Measurements from ENCODE around the gene ANGPTL8.

Gene ANGPTL8

DNA sequence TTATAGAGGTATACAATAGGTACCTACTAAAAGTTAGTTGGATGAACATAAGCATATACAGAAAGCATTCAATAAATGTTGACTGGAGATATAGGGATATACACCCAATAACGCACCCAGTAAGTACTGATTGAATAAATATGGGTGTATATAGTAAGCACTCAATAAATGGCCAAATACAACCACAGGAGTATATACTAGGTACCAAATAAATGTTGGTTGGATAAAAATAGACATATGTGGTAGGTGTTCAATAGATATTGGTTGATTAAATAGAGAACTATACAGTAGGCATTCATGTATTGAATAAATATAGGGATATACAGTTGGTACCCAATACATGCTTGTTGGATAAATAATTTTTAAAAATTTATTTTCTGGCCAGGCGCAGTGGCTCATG is 9.4 kb downstream of the ANGPTL8 start:
- Histone ChIP-seq H3K79me2 (ENCODE audit: control insufficient read depth, insufficient read depth, low read length, poor library complexity) (no peaks in the 10 kb centered on the region), H4K8ac (ENCODE audit: low read depth, low read length) (no peak overlapping the region), H3K4me2 (ENCODE audit: low read length) (no peak overlapping the region), H2BK5ac (ENCODE audit: low read depth, low read length, poor library complexity) (no peak overlapping the region), H3K9ac (ENCODE audit: low read length) (no peak overlapping the region), H2BK12ac (ENCODE audit: low read length) (no peak overlapping the region), H3K4me3 (ENCODE audit: low read depth, low read length) (no peak overlapping the region), H4K91ac (ENCODE audit: low read depth, low read length) (no peak overlapping the region), H4K12ac (ENCODE audit: low read depth, low read length) (no peak overlapping the region), H3K4me1 (ENCODE audit: control insufficient read depth in 1 of 2, insufficient read depth in 2 of 2, low read length in 2 of 2) (no peaks in the 10 kb centered on the region), H3K9me3 (ENCODE audit: insufficient read depth, low read depth, low read length) (peaks cover 3% of the 10 kb centered on the region), H3K27me3 (ENCODE audit: insufficient read depth, low read length) (no peaks in the 10 kb centered on the region), H2BK120ac (ENCODE audit: insufficient read depth, low read length, poor library complexity) (no peak overlapping the region), H2AFZ (ENCODE audit: insufficient read depth, low read length, poor library complexity) (no peak overlapping the region), H3K23ac (ENCODE audit: low read length) (no peak overlapping the region), H3K79me1 (ENCODE audit: low read length) (no peaks in the 10 kb centered on the region), H3K18ac (ENCODE audit: low read length) (no peak overlapping the region), H2AK5ac (ENCODE audit: low read length) (no peak overlapping the region), H3K27ac (ENCODE audit: low read depth, low read length) (no peak overlapping the region), H3K36me3 (ENCODE audit: control insufficient read depth in 1 of 2, insufficient read depth in 2 of 2, low read length in 2 of 2) (peaks cover 17 to 19% of the 10 kb centered on the region in 2 experiments), H3K14ac (ENCODE audit: low read length) (no peak overlapping the region), H3K4ac (ENCODE audit: low read depth, low read length) (no peak overlapping the region)
- no peak for DNase-seq
- no CpG with 5 or more reads among the region's 2 CpGs for WGBS (ENCODE audit: extremely low coverage, insufficient coverage, insufficient read length)

DNA sequence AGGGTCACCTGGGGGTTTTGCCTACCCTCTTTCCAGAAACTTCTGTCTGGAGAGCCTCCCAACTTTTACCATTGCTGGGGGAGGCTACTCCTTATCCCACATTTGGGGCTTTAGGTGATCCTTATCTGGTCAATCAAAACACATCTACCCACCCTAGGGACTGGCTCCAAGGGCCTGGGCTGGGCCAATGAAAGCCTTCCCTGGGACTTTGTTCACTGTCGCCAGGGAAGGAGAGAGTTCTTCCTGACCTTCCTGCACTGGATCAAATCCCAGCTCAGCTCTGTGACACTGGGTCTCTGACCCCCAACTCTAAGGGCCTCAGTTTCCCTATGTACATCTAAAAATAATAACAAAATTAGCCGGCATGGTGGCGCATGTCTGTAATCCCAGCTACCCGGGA is 11.8 kb downstream of the ANGPTL8 start:
- Histone ChIP-seq H3K9me3 (ENCODE audit: insufficient read depth, low read depth, low read length) (peaks cover 3% of the 10 kb centered on the region), H2AK5ac (ENCODE audit: low read length) (no peak overlapping the region), H3K4ac (ENCODE audit: low read depth, low read length) (no peak overlapping the region), H3K18ac (ENCODE audit: low read length) (no peak overlapping the region), H3K23ac (ENCODE audit: low read length) (no peak overlapping the region), H3K36me3 (ENCODE audit: control insufficient read depth in 1 of 2, insufficient read depth in 2 of 2, low read length in 2 of 2) (peaks cover 17 to 19% of the 10 kb centered on the region in 2 experiments), H2AFZ (ENCODE audit: insufficient read depth, low read length, poor library complexity) (no peak overlapping the region), H3K79me2 (ENCODE audit: control insufficient read depth, insufficient read depth, low read length, poor library complexity) (no peaks in the 10 kb centered on the region), H3K79me1 (ENCODE audit: low read length) (no peaks in the 10 kb centered on the region), H3K4me3 (ENCODE audit: low read depth, low read length) (no peak overlapping the region), H4K91ac (ENCODE audit: low read depth, low read length) (no peak overlapping the region), H3K9ac (ENCODE audit: low read length) (no peak overlapping the region), H4K8ac (ENCODE audit: low read depth, low read length) (no peak overlapping the region), H2BK12ac (ENCODE audit: low read length) (no peak overlapping the region), H3K27ac (ENCODE audit: low read depth, low read length) (no peak overlapping the region), H3K27me3 (ENCODE audit: insufficient read depth, low read length) (no peaks in the 10 kb centered on the region), H3K4me1 (ENCODE audit: control insufficient read depth in 1 of 2, insufficient read depth in 2 of 2, low read length in 2 of 2) (peaks cover 0 to 4% of the 10 kb centered on the region in 2 experiments), H3K14ac (ENCODE audit: low read length) (no peak overlapping the region), H2BK120ac (ENCODE audit: insufficient read depth, low read length, poor library complexity) (no peak overlapping the region), H4K12ac (ENCODE audit: low read depth, low read length) (no peak overlapping the region), H2BK5ac (ENCODE audit: low read depth, low read length, poor library complexity) (no peak overlapping the region), H3K4me2 (ENCODE audit: low read length) (no peak overlapping the region)
- DNase-seq: no peak
- no CpG with 5 or more reads among the region's 4 CpGs for WGBS (ENCODE audit: extremely low coverage, insufficient coverage, insufficient read length)

DNA sequence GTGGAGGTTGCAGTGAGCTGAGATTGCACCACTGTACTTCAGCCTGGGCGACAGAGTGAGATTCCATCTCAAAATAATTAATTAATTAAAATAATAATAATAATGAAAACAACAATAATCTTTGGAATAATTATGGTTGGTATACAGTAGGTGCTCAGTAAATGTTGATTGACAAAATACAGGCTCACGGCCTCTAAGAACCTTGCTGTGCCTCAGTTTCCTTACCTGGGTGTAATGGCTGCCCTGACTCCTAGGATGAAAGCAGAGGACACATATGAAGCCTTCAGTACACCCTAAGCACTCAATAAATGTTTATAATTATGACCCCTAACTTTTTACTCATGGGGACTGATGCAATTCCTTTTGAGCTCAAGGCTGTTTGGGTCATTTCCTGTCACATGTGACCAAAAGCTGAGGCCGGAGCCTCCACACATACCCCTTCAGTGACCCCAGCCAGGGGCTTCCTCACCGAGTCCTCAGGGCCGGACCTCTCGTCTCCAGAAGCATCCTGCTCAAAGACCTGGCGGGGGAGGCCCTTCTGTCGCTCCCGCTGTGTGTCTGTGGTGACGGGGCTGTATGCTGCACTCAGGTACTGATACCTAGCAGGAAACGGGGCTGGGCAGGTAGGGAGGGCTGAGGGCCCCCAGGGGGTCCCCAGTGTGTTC is 12.4 kb downstream of the ANGPTL8 start:
- H3K14ac ChIP-seq (ENCODE audit: low read length): no peak overlapping the region
- H3K27ac ChIP-seq (ENCODE audit: low read depth, low read length): no peak overlapping the region
- WGBS (ENCODE audit: extremely low coverage, insufficient coverage, insufficient read length): no CpG with 5 or more reads among the region's 11 CpGs
- H3K4me2 ChIP-seq (ENCODE audit: low read length): no peak overlapping the region
- no peak for DNase-seq
- no peak overlapping the region for H3K23ac ChIP-seq (ENCODE audit: low read length)
- H2AFZ ChIP-seq (ENCODE audit: insufficient read depth, low read length, poor library complexity): no peak overlapping the region
- no peak overlapping the region for H2BK5ac ChIP-seq (ENCODE audit: low read depth, low read length, poor library complexity)
- H3K9ac ChIP-seq (ENCODE audit: low read length): no peak overlapping the region
- H2AK5ac ChIP-seq (ENCODE audit: low read length): no peak overlapping the region
- H3K4ac ChIP-seq (ENCODE audit: low read depth, low read length): no peak overlapping the region
- no peaks in the 10 kb centered on the region for H3K79me1 ChIP-seq (ENCODE audit: low read length)
- no peak overlapping the region for H4K91ac ChIP-seq (ENCODE audit: low read depth, low read length)
- H3K36me3 ChIP-seq (ENCODE audit: control insufficient read depth in 1 of 2, insufficient read depth in 2 of 2, low read length in 2 of 2): peaks cover 16 to 17% of the 10 kb centered on the region in 2 experiments
- no peak overlapping the region for H2BK12ac ChIP-seq (ENCODE audit: low read length)
- H3K27me3 ChIP-seq (ENCODE audit: insufficient read depth, low read length): no peaks in the 10 kb centered on the region
- H3K9me3 ChIP-seq (ENCODE audit: insufficient read depth, low read depth, low read length): peaks cover 3% of the 10 kb centered on the region
- H2BK120ac ChIP-seq (ENCODE audit: insufficient read depth, low read length, poor library complexity): no peak overlapping the region
- no peaks in the 10 kb centered on the region for H3K79me2 ChIP-seq (ENCODE audit: control insufficient read depth, insufficient read depth, low read length, poor library complexity)
- no peak overlapping the region for H4K12ac ChIP-seq (ENCODE audit: low read depth, low read length)
- no peak overlapping the region for H3K18ac ChIP-seq (ENCODE audit: low read length)
- H3K4me3 ChIP-seq (ENCODE audit: low read depth, low read length): no peak overlapping the region
- H3K4me1 ChIP-seq (ENCODE audit: control insufficient read depth in 1 of 2, insufficient read depth in 2 of 2, low read length in 2 of 2): peaks cover 0 to 4% of the 10 kb centered on the region in 2 experiments
- H4K8ac ChIP-seq (ENCODE audit: low read depth, low read length): no peak overlapping the region

DNA sequence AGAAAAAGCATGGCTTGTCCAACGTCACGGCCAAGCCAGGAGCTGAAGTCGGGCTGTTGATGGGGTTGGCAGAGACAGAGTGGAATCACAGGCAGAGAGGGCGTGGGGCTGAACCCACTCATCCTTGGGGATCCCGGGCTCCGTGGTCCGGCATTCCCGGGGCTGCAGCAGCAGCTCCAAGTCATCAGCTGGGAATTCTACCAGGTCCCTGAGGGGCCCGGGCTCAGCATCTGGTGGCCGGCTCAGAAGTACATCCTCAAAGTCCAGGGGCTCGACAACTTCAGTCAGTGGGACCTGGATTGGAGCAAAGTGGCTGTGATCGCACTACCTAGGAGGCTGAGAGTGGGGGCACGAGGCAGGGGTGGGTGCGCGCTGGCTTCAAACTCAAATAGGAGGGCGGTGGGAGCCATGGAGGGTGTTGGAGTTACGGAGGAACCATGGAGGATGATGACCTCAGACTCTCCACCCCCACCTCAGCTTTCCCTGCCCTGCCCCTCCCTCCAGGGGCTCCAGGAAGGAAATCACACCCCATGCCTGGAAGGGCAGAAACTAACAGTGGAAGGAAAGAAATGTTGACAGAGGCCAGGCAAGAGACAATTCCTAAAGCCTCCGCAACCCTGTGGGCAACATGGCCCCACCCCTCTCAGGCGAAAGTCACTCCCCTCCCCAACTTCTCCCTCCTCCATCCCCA is 13.4 kb downstream of the ANGPTL8 start:
- H3K9ac ChIP-seq (ENCODE audit: low read length): no peak overlapping the region
- no CpG with 5 or more reads among the region's 19 CpGs for WGBS (ENCODE audit: extremely low coverage, insufficient coverage, insufficient read length)
- H3K23ac ChIP-seq (ENCODE audit: low read length): no peak overlapping the region
- H3K27ac ChIP-seq (ENCODE audit: low read depth, low read length): no peak overlapping the region
- peaks cover 9 to 16% of the 10 kb centered on the region in 2 experiments for H3K36me3 ChIP-seq (ENCODE audit: control insufficient read depth in 1 of 2, insufficient read depth in 2 of 2, low read length in 2 of 2)
- no peak overlapping the region for H2BK120ac ChIP-seq (ENCODE audit: insufficient read depth, low read length, poor library complexity)
- no peak overlapping the region for H3K18ac ChIP-seq (ENCODE audit: low read length)
- no peaks in the 10 kb centered on the region for H3K79me2 ChIP-seq (ENCODE audit: control insufficient read depth, insufficient read depth, low read length, poor library complexity)
- no peaks in the 10 kb centered on the region for H3K79me1 ChIP-seq (ENCODE audit: low read length)
- no peaks in the 10 kb centered on the region for H3K27me3 ChIP-seq (ENCODE audit: insufficient read depth, low read length)
- peaks cover 0 to 4% of the 10 kb centered on the region in 2 experiments for H3K4me1 ChIP-seq (ENCODE audit: control insufficient read depth in 1 of 2, insufficient read depth in 2 of 2, low read length in 2 of 2)
- no peak overlapping the region for H2BK12ac ChIP-seq (ENCODE audit: low read length)
- H4K12ac ChIP-seq (ENCODE audit: low read depth, low read length): no peak overlapping the region
- H2AK5ac ChIP-seq (ENCODE audit: low read length): no peak overlapping the region
- peaks cover 3% of the 10 kb centered on the region for H3K9me3 ChIP-seq (ENCODE audit: insufficient read depth, low read depth, low read length)
- no peak overlapping the region for H3K4ac ChIP-seq (ENCODE audit: low read depth, low read length)
- no peak overlapping the region for H2BK5ac ChIP-seq (ENCODE audit: low read depth, low read length, poor library complexity)
- DNase-seq: no peak
- no peak overlapping the region for H4K91ac ChIP-seq (ENCODE audit: low read depth, low read length)
- no peak overlapping the region for H3K4me3 ChIP-seq (ENCODE audit: low read depth, low read length)
- H4K8ac ChIP-seq (ENCODE audit: low read depth, low read length): no peak overlapping the region
- no peak overlapping the region for H3K14ac ChIP-seq (ENCODE audit: low read length)
- no peak overlapping the region for H3K4me2 ChIP-seq (ENCODE audit: low read length)
- H2AFZ ChIP-seq (ENCODE audit: insufficient read depth, low read length, poor library complexity): no peak overlapping the region
